ENCODE results near the gene AMBP. TPM values are rescaled to one million over a fixed set of nuclear protein-coding genes. Genes with fewer than 3 reads are reported as not detected.
"Not testable (repeated sequence)": the region's sequence is repeated elsewhere in the genome, so short reads cannot be mapped to it uniquely, and the experiment has no call there.

AMBP gene
- total RNA-seq, 1 experiment from 2014 or later: not detected

GRCh38 chr9:114046237-114046755, 31.8 kb downstream of the AMBP start:
- ChIA-PET POLR2A (ENCODE audit: low non-redundant PET) (no interaction called here), CTCF (no interaction called here)
- intact Hi-C loops (cut with micrococcal nuclease; ENCODE audit: unreplicated experiment): loop anchor here (2.0 kb wide), 1 partner anchor 239 kb away; no protein-coding TSS in a partner anchor
- Histone ChIP-seq H3K9me3 (ENCODE audit: low read depth, low read length, poor library complexity, severe bottlenecking) (no peaks in the 10 kb centered on the region), H3K27ac (ENCODE audit: low read depth, low read length, poor library complexity, severe bottlenecking) (no peak overlapping the region), H3K36me3 (ENCODE audit: insufficient read depth, low read length, poor library complexity, severe bottlenecking) (peaks cover 16% of the 10 kb centered on the region), H3K27me3 (replicated peaks; ENCODE audit: insufficient read depth, low read depth, low read length, poor library complexity) (no peaks in the 10 kb centered on the region), H3K4me3 (ENCODE audit: low read depth, low read length, poor library complexity, severe bottlenecking) (no peak overlapping the region), H3K4me1 (ENCODE audit: insufficient read depth, low read length, poor library complexity, severe bottlenecking) (no peaks in the 10 kb centered on the region)
- TF ChIP-seq EZH2 (IDR thresholded peaks at IDR 0.05; ENCODE audit: borderline replicate concordance, low read depth, low read length, poor library complexity, severe bottlenecking) (no peak), CTCF (conservative IDR thresholded peaks at IDR 0.05; ENCODE audit: low read depth, low read length) (no peak)
- no peak for DNase-seq (ENCODE audit: low spot score)
- no TSS peak for BruUV-seq (replicated peaks)

- intact Hi-C loops (cut with micrococcal nuclease; ENCODE audit: unreplicated experiment); H3K27me3 ChIP-seq (replicated peaks; ENCODE audit: insufficient read depth, low read depth, low read length, poor library complexity); H3K4me1 ChIP-seq (ENCODE audit: insufficient read depth, low read length, poor library complexity, severe bottlenecking); H3K4me3 ChIP-seq (ENCODE audit: low read depth, low read length, poor library complexity, severe bottlenecking); BruUV-seq (replicated peaks); H3K27ac ChIP-seq (ENCODE audit: low read depth, low read length, poor library complexity, severe bottlenecking); CTCF ChIA-PET; DNase-seq (ENCODE audit: low spot score); H3K9me3 ChIP-seq (ENCODE audit: low read depth, low read length, poor library complexity, severe bottlenecking); POLR2A ChIA-PET (ENCODE audit: low non-redundant PET): not testable (repeated sequence)
- peaks cover 19% of the 10 kb centered on the region for H3K36me3 ChIP-seq (ENCODE audit: insufficient read depth, low read length, poor library complexity, severe bottlenecking)
Measured at GRCh38 chr9:114043660-114044059, 34.4 kb downstream of the AMBP start.

- no peak for TF ChIP-seq CTCF (conservative IDR thresholded peaks at IDR 0.05; ENCODE audit: low read depth, low read length)
- TF ChIP-seq EZH2 (IDR thresholded peaks at IDR 0.05; ENCODE audit: borderline replicate concordance, low read depth, low read length, poor library complexity, severe bottlenecking): no peak
- peaks cover 12% of the 10 kb centered on the region for H3K36me3 ChIP-seq (ENCODE audit: insufficient read depth, low read length, poor library complexity, severe bottlenecking)
- intact Hi-C loops (cut with micrococcal nuclease; ENCODE audit: unreplicated experiment): no loop called here
- BruUV-seq (replicated peaks): no TSS peak
- ChIA-PET POLR2A (ENCODE audit: low non-redundant PET) (no interaction called here), CTCF (no interaction called here)
- no peaks in the 10 kb centered on the region for H3K27me3 ChIP-seq (replicated peaks; ENCODE audit: insufficient read depth, low read depth, low read length, poor library complexity)
- H3K9me3 ChIP-seq (ENCODE audit: low read depth, low read length, poor library complexity, severe bottlenecking): no peaks in the 10 kb centered on the region
- H3K27ac ChIP-seq (ENCODE audit: low read depth, low read length, poor library complexity, severe bottlenecking): no peak overlapping the region
- peaks cover 7% of the 10 kb centered on the region for H3K4me1 ChIP-seq (ENCODE audit: insufficient read depth, low read length, poor library complexity, severe bottlenecking)
- DNase-seq (ENCODE audit: low spot score): no peak
- H3K4me3 ChIP-seq (ENCODE audit: low read depth, low read length, poor library complexity, severe bottlenecking): no peak overlapping the region
Measured at GRCh38 chr9:114039484-114039883, 38.6 kb downstream of the AMBP start.

GRCh38 chr9:114038724-114039313, 39.3 kb downstream of the AMBP start:
- POLR2A ChIA-PET (ENCODE audit: low non-redundant PET): no interaction called here
- DNase-seq (ENCODE audit: low spot score): no peak
- Histone ChIP-seq H3K27ac (ENCODE audit: low read depth, low read length, poor library complexity, severe bottlenecking) (no peak overlapping the region), H3K27me3 (replicated peaks; ENCODE audit: insufficient read depth, low read depth, low read length, poor library complexity) (no peaks in the 10 kb centered on the region), H3K4me3 (ENCODE audit: low read depth, low read length, poor library complexity, severe bottlenecking) (no peak overlapping the region), H3K4me1 (ENCODE audit: insufficient read depth, low read length, poor library complexity, severe bottlenecking) (peaks cover 7% of the 10 kb centered on the region), H3K36me3 (ENCODE audit: insufficient read depth, low read length, poor library complexity, severe bottlenecking) (peaks cover 12% of the 10 kb centered on the region), H3K9me3 (ENCODE audit: low read depth, low read length, poor library complexity, severe bottlenecking) (no peaks in the 10 kb centered on the region)
- CTCF ChIA-PET: no interaction called here
- no TSS peak for BruUV-seq (replicated peaks)
- TF ChIP-seq EZH2 (IDR thresholded peaks at IDR 0.05; ENCODE audit: borderline replicate concordance, low read depth, low read length, poor library complexity, severe bottlenecking) (no peak), CTCF (conservative IDR thresholded peaks at IDR 0.05; ENCODE audit: low read depth, low read length) (no peak)
- intact Hi-C loops (cut with micrococcal nuclease; ENCODE audit: unreplicated experiment): no loop called here

All from A673 (cell line).